B cell (primary cell): ENCODE data around the gene OR2AT4. TPM values are rescaled to one million over a fixed set of nuclear protein-coding genes. Genes with fewer than 3 reads are reported as not detected.

Source experiments
- ATAC-seq: fragments of 200-7000 bp; cut with Tn5 transposase; one replicate; pipeline ENCODE4 v1.10.0; 2021; ENCODE audit warnings: low read depth, mild to moderate bottlenecking, moderate number of reproducible peaks, moderate library complexity
- CTCF ChIA-PET: fragments of 350-600 bp; sonication (Branson Sonifier 250); formaldehyde crosslinking; loops from one replicate; lab custom pipeline; 2021; ENCODE audit warnings: antibody characterized with exemption, inconsistent platforms; lab: Charles Lee
- POLR2A ChIA-PET: fragments of 350-600 bp; sonication (Branson Sonifier 250); formaldehyde crosslinking; loops from one replicate; lab custom pipeline; 2021; ENCODE audit warnings: antibody characterized with exemption; lab: Charles Lee
- DNase-seq: peaks from one replicate; pipeline ENCODE4 v3.0.0; 2013
- H2AFZ ChIP-seq: 2 replicates; pipeline ENCODE4 v1.6.1; 2012; ENCODE audit warnings: mild to moderate bottlenecking, low read depth, low read length; ENCODE audit not compliant: insufficient read depth, poor library complexity, severe bottlenecking
- H3K27ac ChIP-seq, 2 donors: 1 replicate in 1 of 2; 2 replicates in 1 of 2; pipeline ENCODE4 v1.5.1; 2012 to 2013; ENCODE audit warnings: low read length in 2 of 2, mild to moderate bottlenecking in 2 of 2, moderate library complexity in 1 of 2
- H3K27me3 ChIP-seq, 4 experiments: fragments of 200-600 bp in 1 of 4; sonication (generic) in 1 of 4; replicated peaks in 1 of 4; 1 replicate in 2 of 4; 2 replicates in 2 of 4; pipeline versions ENCODE4 v1.6.1 to v1.7.0; 2013 to 2016; ENCODE audit warnings: low read length in 3 of 4, mild to moderate bottlenecking in 2 of 4, mixed read lengths in 1 of 4, moderate library complexity in 1 of 4; ENCODE audit not compliant: insufficient read depth in 4 of 4, control insufficient read depth in 3 of 4; ENCODE audit errors: control extremely low read depth in 1 of 4
- H3K36me3 ChIP-seq, 2 experiments: replicated peaks in 1 of 2; 1 replicate in 1 of 2; 2 replicates in 1 of 2; pipeline versions ENCODE4 v1.6.1 to v1.7.1; 2013; ENCODE audit warnings: low read length in 1 of 2; ENCODE audit not compliant: insufficient read depth in 2 of 2, control insufficient read depth in 1 of 2; ENCODE audit errors: control extremely low read depth in 1 of 2, extremely low read depth in 1 of 2
- H3K4me1 ChIP-seq, 2 donors: fragments of 200-600 bp in 1 of 2; sonication (generic) in 1 of 2; 1 replicate in 1 of 2; 2 replicates in 1 of 2; pipeline versions ENCODE4 v1.5.1 to v1.6.1; 2013 to 2017; ENCODE audit warnings: low read length in 2 of 2; ENCODE audit not compliant: control insufficient read depth in 2 of 2, insufficient read depth in 2 of 2
- H3K4me2 ChIP-seq: replicated peaks from 2 replicates; pipeline ENCODE3; 2012; ENCODE audit warnings: mild to moderate bottlenecking, low read depth, low read length; ENCODE audit not compliant: poor library complexity, severe bottlenecking
- H3K4me3 ChIP-seq, 5 experiments: fragments of 200-600 bp in 1 of 5; sonication (generic) in 1 of 5; 1 replicate in 3 of 5; 2 replicates in 2 of 5; pipeline versions ENCODE4 v1.5.1 to v1.7.0; 2011 to 2016; ENCODE audit warnings: low read length in 4 of 5, mild to moderate bottlenecking in 4 of 5, low read depth in 2 of 5, control low read depth in 1 of 5, moderate library complexity in 1 of 5; ENCODE audit not compliant: insufficient read depth in 1 of 5; ENCODE audit errors: control extremely low read depth in 1 of 5, extremely low read depth in 1 of 5
- H3K79me2 ChIP-seq: fragments of 200-600 bp; sonication (generic); one replicate; pipeline ENCODE4 v1.6.0; 2016; ENCODE audit warnings: low read length; ENCODE audit not compliant: control insufficient read depth, insufficient read depth
- H3K9ac ChIP-seq: fragments of 200-600 bp; sonication (generic); 2 replicates; pipeline ENCODE4 v1.6.1; 2017; ENCODE audit warnings: mild to moderate bottlenecking, low read length, moderate library complexity
- H3K9me3 ChIP-seq, 3 donors: one replicate each; pipeline versions ENCODE4 v1.6.1 to v1.7.1; 2013; ENCODE audit warnings: low read length in 2 of 3; ENCODE audit not compliant: control insufficient read depth in 2 of 3, insufficient read depth in 1 of 3; ENCODE audit errors: control extremely low read depth in 1 of 3
- H4K20me1 ChIP-seq: 2 replicates; pipeline ENCODE4 v1.6.0; 2012; ENCODE audit warnings: mild to moderate bottlenecking, low read length; ENCODE audit not compliant: insufficient read depth, control insufficient read depth, poor library complexity, severe bottlenecking
- H3K27ac Mint-ChIP-seq: one replicate; pipeline ENCODE4 v1.8.0; 2021; ENCODE audit warnings: mixed read lengths
- H3K27me3 Mint-ChIP-seq: one replicate; pipeline ENCODE4 v1.8.0; 2021; ENCODE audit warnings: mixed read lengths
- H3K4me1 Mint-ChIP-seq: one replicate; pipeline ENCODE4 v1.8.0; 2021; ENCODE audit warnings: mixed read lengths
- H3K4me3 Mint-ChIP-seq: one replicate; pipeline ENCODE4 v1.8.0; 2021; ENCODE audit warnings: mixed read lengths
- H3K9me3 Mint-ChIP-seq: one replicate; pipeline ENCODE4 v1.8.0; 2022; ENCODE audit warnings: mixed read lengths; ENCODE audit not compliant: insufficient read depth
- CTCF ChIP-seq: fragments of 200-600 bp; IDR thresholded peaks from one replicate; pipeline ENCODE4 v1.8.0; 2022; ENCODE audit warnings: antibody characterized with exemption, mild to moderate bottlenecking
- EZH2 ChIP-seq: IDR thresholded peaks from 2 replicates; pipeline ENCODE4 v1.6.1; 2012; ENCODE audit warnings: borderline replicate concordance, low read depth, mild to moderate bottlenecking, moderate library complexity, low read length; ENCODE audit not compliant: insufficient read depth, poor library complexity, severe bottlenecking
- WGBS: methylation state at CpG from one replicate; pipeline ENCODE4 v1.1.5; 2013; ENCODE audit warnings: missing lambda C conversion rate; ENCODE audit not compliant: insufficient coverage; 5-methylcytosine and 5-hydroxymethylcytosine counted together
- intact Hi-C: fragments of 100-400 bp; cut with micrococcal nuclease; formaldehyde crosslinking; loops from one replicate; pipeline ENCODE4 v1.10.0; 2022
- polyA plus RNA-seq: library from polyadenylated mRNA; depleted of rRNA; stranded (reverse); fragments of >200 nt; gene quantifications from 2 replicates; pipeline ENCODE4 v1.2.3, GENCODE V29; 2012
- total RNA-seq, 2 donors: library from RNA; stranded (reverse); fragments of 120-200 nt in 1 of 2; gene quantifications; 1 replicate in 1 of 2; 2 replicates in 1 of 2; pipeline versions ENCODE4 v1.2.3 to v1.2.4, GENCODE V29; 2013 to 2022

Gene OR2AT4
- total and polyA plus RNA-seq, 2 donors (not counting 1 experiment from before 2014, with no cell fraction given), result not detected

- H3K27ac ChIP-seq, result no peak overlapping the region
- H3K4me3 ChIP-seq, result no peak overlapping the region
- POLR2A ChIA-PET, result no interaction called here
- DNase-seq, result no peak
- peaks cover 6% of the 10 kb centered on the region for H3K9me3 Mint-ChIP-seq
- ATAC-seq, result no peak
- no peaks in the 10 kb centered on the region for H3K4me1 Mint-ChIP-seq
- H3K9me3 ChIP-seq, result peaks cover 0 to 4% (median 1%) of the 10 kb centered on the region in 3 donors
- no peaks in the 10 kb centered on the region for H3K36me3 ChIP-seq
- peaks cover 0 to 12% (median 4%) of the 10 kb centered on the region in 4 experiments for H3K27me3 ChIP-seq
- H3K27ac Mint-ChIP-seq, result no peak overlapping the region
- intact Hi-C loops, result no loop called here
- TF ChIP-seq EZH2 (no peak), CTCF (no peak)
- H2AFZ ChIP-seq, result no peak overlapping the region
- no CpG with 5 or more reads among the region's 3 CpGs for whole genome bisulfite sequencing
- no peaks in the 10 kb centered on the region for H3K4me1 ChIP-seq
- no peaks in the 10 kb centered on the region for H3K79me2 ChIP-seq
- H3K4me2 ChIP-seq, result no peak overlapping the region
- H3K4me3 Mint-ChIP-seq, result no peak overlapping the region
- no peak overlapping the region for H3K9ac ChIP-seq
- H3K27me3 Mint-ChIP-seq, result peaks cover 15% of the 10 kb centered on the region
- no peaks in the 10 kb centered on the region for H4K20me1 ChIP-seq
- CTCF ChIA-PET, result interaction anchor here (0.6 kb wide), 1 partner anchor 923 kb away, joined by 4 read pairs; no protein-coding TSS in a partner anchor
These were observed 39.9 kb downstream of the OR2AT4 start for GRCh38 chr11:75056814-75057213.

- no peak overlapping the region for H3K4me3 ChIP-seq
- peaks cover 3% of the 10 kb centered on the region for H3K4me1 Mint-ChIP-seq
- intact Hi-C loops, result no loop called here
- no peak for ATAC-seq
- H3K9ac ChIP-seq, result no peak overlapping the region
- H3K36me3 ChIP-seq, result no peaks in the 10 kb centered on the region
- peaks cover under 1 to 6% of the 10 kb centered on the region in 2 donors for H3K4me1 ChIP-seq
- H3K4me3 Mint-ChIP-seq, result no peak overlapping the region
- H3K9me3 Mint-ChIP-seq, result peaks cover 6% of the 10 kb centered on the region
- WGBS, result no CpG with 5 or more reads among the region's 6 CpGs
- H3K9me3 ChIP-seq, result peaks cover 1 to 7% (median 4%) of the 10 kb centered on the region in 3 donors
- H3K27ac ChIP-seq, result no peak overlapping the region
- DNase-seq, result no peak
- H3K27ac Mint-ChIP-seq, result no peak overlapping the region
- H3K27me3 ChIP-seq, result peaks cover 0 to 8% (median 4%) of the 10 kb centered on the region in 4 experiments
- POLR2A ChIA-PET, result no interaction called here
- CTCF ChIA-PET, result no interaction called here
- H4K20me1 ChIP-seq, result no peaks in the 10 kb centered on the region
- no peak overlapping the region for H2AFZ ChIP-seq
- no peak for TF ChIP-seq CTCF
- no peak for TF ChIP-seq EZH2
- H3K27me3 Mint-ChIP-seq, result peaks cover 15% of the 10 kb centered on the region
- no peaks in the 10 kb centered on the region for H3K79me2 ChIP-seq
- H3K4me2 ChIP-seq, result no peak overlapping the region
These were observed 41.2 kb downstream of the OR2AT4 start for GRCh38 chr11:75055511-75055910.
